ENCODE measurements around the gene PLPPR3.
A peak's percentile ranks its signal among the peaks of the same experiment; 100 is the strongest.
"Not testable (repeated sequence)": the region's sequence is repeated elsewhere in the genome, so short reads cannot be mapped to it uniquely, and the experiment has no call there.

The PLPPR3 gene

DNA sequence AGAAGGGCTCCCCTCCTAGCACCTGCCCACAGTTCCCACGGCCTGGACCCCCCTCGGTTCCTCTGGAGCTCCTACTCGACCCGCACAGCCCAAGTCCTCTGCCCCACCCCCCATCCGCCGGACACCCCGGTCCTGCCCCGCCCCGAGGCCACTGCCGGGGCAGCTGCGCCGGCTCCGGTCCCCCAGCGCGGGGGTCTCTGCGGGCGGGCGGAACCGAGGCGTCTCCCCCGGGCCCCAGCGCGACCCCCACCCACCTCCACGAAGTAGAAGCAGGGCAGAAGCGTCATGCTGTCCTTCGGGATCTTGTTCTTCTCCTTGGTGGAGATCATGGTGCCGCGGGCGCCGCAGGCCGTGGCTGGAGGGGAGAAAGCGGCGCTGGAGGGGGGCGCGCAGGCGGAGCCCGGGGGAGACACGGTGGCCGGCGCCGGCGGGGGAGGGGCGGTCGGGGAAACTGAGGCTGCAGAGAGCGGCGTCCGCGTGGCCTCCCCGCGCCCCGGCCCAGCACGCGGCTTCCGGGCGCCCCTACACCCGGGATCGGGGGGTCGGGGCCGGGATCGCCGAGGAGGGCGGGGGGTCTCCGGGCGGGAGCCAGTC is 427 bp downstream of the PLPPR3 start:
- TF ChIP-seq, protein P1, sequence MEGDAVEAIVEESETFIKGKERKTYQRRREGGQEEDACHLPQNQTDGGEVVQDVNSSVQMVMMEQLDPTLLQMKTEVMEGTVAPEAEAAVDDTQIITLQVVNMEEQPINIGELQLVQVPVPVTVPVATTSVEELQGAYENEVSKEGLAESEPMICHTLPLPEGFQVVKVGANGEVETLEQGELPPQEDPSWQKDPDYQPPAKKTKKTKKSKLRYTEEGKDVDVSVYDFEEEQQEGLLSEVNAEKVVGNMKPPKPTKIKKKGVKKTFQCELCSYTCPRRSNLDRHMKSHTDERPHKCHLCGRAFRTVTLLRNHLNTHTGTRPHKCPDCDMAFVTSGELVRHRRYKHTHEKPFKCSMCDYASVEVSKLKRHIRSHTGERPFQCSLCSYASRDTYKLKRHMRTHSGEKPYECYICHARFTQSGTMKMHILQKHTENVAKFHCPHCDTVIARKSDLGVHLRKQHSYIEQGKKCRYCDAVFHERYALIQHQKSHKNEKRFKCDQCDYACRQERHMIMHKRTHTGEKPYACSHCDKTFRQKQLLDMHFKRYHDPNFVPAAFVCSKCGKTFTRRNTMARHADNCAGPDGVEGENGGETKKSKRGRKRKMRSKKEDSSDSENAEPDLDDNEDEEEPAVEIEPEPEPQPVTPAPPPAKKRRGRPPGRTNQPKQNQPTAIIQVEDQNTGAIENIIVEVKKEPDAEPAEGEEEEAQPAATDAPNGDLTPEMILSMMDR (IDR thresholded peaks at IDR 0.05), result no peak

DNA sequence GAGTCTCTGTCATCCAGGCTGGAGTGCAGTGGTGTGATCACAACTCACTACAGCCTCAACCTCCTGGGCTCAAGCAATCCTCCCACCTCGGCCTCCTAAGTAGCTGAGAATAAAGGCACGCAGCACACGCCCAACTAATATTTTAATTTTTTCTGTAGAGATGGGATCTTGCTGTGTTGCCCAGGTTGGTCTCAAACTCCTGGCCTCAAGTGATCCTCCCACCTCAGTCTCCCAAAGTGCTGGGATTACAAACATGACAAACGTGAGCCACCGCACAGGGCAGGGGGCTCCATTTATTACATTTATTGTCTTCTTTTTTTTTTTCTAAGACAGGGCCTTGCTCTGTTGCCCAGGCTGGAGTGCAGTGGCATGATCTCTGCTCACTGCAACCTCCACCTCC is 1.5 kb downstream of the PLPPR3 start:
- Histone ChIP-seq H3K27me3 (peaks cover 16 to 43% of the 10 kb centered on the region in 2 donors), H3K4me1 (peaks cover 0 to 15% (median 14%) of the 10 kb centered on the region in 4 donors)
- H3K9me3 ChIP-seq; H3K36me3 ChIP-seq; DNase-seq; H3K27ac ChIP-seq; H3K4me3 ChIP-seq; intact Hi-C loops (cut with DNase I; ENCODE audit: low total_unique reads): not testable (repeated sequence)

More for the DNA sequence above, 427 bp downstream of the PLPPR3 start:
- H3K4me1 ChIP-seq, result peaks cover 0 to 15% (median 14%) of the 10 kb centered on the region in 4 donors
- peaks cover 16 to 52% of the 10 kb centered on the region in 2 donors for H3K27me3 ChIP-seq
- DNase-seq, result no peak
- intact Hi-C loops (cut with DNase I; ENCODE audit: low total_unique reads), result no loop called here
- H3K4me3 ChIP-seq, result peak overlapping the region in 1 of 2 donors; percentile 9
- H3K9me3 ChIP-seq, result no peaks in the 10 kb centered on the region
- H3K27ac ChIP-seq, result no peak overlapping the region
- H3K36me3 ChIP-seq, result no peaks in the 10 kb centered on the region

DNA sequence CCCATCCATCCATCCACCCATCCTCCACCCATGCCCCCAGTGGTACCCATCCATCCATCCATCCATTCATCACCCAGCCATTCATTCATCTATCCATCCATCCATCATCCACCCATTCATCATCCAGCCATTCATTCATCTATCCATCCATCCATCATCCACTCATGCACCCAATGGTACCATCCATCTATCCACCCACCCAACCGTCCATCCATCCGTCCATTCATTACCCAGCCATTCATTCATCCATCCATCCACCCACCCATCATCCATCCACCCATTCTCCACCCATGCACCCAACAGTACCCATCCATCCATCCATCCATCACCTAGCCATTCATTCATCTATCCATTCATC is 5.3 kb downstream of the PLPPR3 start:
- Histone ChIP-seq H3K27ac (no peak overlapping the region), H3K27me3 (peaks cover 3 to 9% of the 10 kb centered on the region in 2 donors), H3K4me3 (no peak overlapping the region), H3K4me1 (peaks cover 0 to 4% (median 4%) of the 10 kb centered on the region in 4 donors), H3K36me3 (peaks cover 13 to 21% (median 17%) of the 10 kb centered on the region in 3 donors), H3K9me3 (no peaks in the 10 kb centered on the region)
- TF ChIP-seq, protein P1 (IDR thresholded peaks at IDR 0.05), result no peak
- intact Hi-C loops (cut with DNase I; ENCODE audit: low total_unique reads), result no loop called here
- DNase-seq, result no peak

DNA sequence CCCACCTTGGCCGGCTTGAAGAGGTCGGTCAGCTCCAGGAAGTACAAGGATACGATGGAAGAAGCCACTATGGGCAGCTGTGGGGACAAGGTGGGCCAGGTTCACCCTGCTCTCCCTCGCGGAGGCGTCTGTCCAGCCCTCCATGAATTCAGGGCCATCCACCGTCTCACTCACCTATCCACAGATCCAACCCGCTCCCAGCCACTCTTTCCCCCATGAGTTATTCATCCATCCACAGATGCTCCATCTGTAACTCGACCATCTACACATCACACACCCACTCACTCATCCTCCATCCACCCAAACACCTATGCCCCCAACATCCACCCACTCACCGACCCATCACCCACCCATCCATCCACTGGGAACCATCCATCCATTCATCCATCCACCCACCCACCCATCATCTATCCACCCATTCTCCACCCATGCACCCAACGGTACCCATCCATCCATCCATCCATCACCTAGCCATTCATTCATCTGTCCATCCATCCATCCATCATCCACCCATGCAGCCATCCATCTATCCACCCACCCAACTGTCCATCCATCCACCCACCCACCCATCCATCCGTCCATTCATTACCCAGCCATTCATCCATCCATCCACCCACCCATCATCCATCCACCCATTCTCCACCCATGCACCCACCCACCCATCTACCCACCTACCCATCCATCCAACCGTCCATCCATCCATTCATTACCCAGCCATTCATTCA is 5.8 kb downstream of the PLPPR3 start:
- H3K27me3 ChIP-seq, result peaks cover 0 to 3% of the 10 kb centered on the region in 2 donors
- no peaks in the 10 kb centered on the region for H3K9me3 ChIP-seq
- DNase-seq, result no peak
- H3K4me1 ChIP-seq, result no peaks in the 10 kb centered on the region
- peaks cover 18 to 27% (median 23%) of the 10 kb centered on the region in 3 donors for H3K36me3 ChIP-seq
- no peak overlapping the region for H3K27ac ChIP-seq
- TF ChIP-seq, protein P1 (IDR thresholded peaks at IDR 0.05), result no peak
- intact Hi-C loops (cut with DNase I; ENCODE audit: low total_unique reads), result no loop called here
- no peak overlapping the region for H3K4me3 ChIP-seq

DNA sequence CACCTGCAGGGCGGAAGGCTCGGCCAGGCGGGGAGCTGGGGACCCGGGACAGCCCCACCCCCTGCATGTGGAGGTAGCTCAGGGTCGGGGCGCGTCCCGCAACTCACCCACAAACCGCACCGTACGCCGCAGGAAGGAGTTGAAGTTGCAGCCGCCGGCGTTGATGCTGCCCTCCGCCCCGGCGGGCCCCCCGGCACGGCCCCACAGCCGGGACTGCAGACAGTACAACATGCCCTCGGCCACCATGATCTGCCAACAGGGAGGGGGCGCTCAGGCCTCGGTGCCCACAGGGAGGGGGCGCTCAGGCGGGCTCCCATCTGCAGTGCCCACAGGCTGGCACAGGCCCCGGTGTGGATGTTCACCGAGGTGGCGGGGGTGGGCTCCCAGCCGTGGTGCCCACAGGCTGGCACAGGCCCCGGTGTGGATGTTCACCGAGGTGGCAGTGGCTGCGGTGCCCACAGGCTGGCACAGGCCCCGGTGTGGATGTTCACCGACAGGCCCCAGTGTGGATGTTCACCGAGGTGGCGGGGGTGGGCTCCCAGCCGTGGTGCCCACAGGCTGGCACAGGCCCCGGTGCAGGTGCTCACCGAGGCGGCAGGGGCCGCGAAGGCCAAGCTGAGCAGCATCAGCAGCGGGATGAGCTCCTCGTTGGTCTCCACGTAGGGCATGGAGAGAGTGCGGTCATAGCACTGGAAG is 6.5 kb downstream of the PLPPR3 start:
- intact Hi-C loops (cut with DNase I; ENCODE audit: low total_unique reads), result no loop called here
- TF ChIP-seq, protein P1 (IDR thresholded peaks at IDR 0.05), result no peak
- H3K9me3 ChIP-seq, result no peaks in the 10 kb centered on the region
- no peaks in the 10 kb centered on the region for H3K4me1 ChIP-seq
- no peak for DNase-seq
- H3K36me3 ChIP-seq, result peaks cover 26 to 34% (median 30%) of the 10 kb centered on the region in 3 donors
- H3K27ac ChIP-seq, result no peak overlapping the region
- no peak overlapping the region for H3K4me3 ChIP-seq
- no peaks in the 10 kb centered on the region for H3K27me3 ChIP-seq
